ENCODE data around the gene PRR14L. TPM values are rescaled to one million over a fixed set of nuclear protein-coding genes. Genes with fewer than 3 reads are reported as not detected.
A peak's percentile ranks its signal among the peaks of the same experiment; 100 is the strongest.

The PRR14L gene
- total and polyA plus RNA-seq, 2 of the 13 experiments (the other 11 are each of a cell fraction or from before 2014, with no cell fraction given), result 6.6 to 16.5 TPM

DNA sequence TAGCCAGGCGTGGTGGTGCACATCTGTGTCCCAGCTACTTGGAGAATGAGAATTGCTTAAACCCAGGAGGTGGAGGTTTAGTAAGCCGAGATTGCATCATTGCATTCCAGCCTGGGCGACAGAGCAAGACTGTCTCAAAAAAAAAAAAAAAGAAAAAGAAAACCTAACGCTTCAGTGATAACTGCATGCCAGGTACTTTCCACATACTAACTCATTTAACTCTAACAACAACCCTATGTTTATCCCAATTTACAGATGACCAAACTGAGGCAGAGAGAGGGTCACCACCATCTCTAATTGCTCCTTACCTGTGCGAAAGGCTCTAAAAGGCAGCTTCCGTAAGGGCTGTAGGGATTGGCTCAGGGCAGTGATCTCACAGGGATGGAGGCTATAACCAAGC, 99.5 kb downstream of the PRR14L start (continued):
- TF ChIP-seq ZNF616 (CRISPR knock-in tag; IDR thresholded peaks at IDR 0.05; ENCODE audit: low read depth) (no peak), ZNF260 (CRISPR knock-in tag; IDR thresholded peaks at IDR 0.05; ENCODE audit: borderline replicate concordance, low read depth) (no peak), FOXP4 (CRISPR knock-in tag; IDR thresholded peaks at IDR 0.05) (no peak), TGIF2 (CRISPR knock-in tag; IDR thresholded peaks at IDR 0.05) (no peak), ZNF567 (CRISPR knock-in tag; IDR thresholded peaks at IDR 0.05; ENCODE audit: borderline replicate concordance) (no peak), MXI1 (IDR thresholded peaks at IDR 0.05; ENCODE audit: borderline replicate concordance, low read depth, low read length) (no peak), ZNF17 (CRISPR knock-in tag; IDR thresholded peaks at IDR 0.05) (no peak), PRDM10 (CRISPR knock-in tag; IDR thresholded peaks at IDR 0.05; ENCODE audit: low read depth) (no peak), CBX5 (CRISPR knock-in tag; IDR thresholded peaks at IDR 0.05; ENCODE audit: borderline replicate concordance) (no peak), CEBPB (IDR thresholded peaks at IDR 0.05; ENCODE audit: borderline replicate concordance, low read depth, low read length) (peak; percentile 62; the same call in 1 of the 2 replicates), ZNF256 (CRISPR knock-in tag; conservative IDR thresholded peaks at IDR 0.05) (no peak), ATAD3A (CRISPR knock-in tag; IDR thresholded peaks at IDR 0.05) (no peak), KDM1A (CRISPR knock-in tag; IDR thresholded peaks at IDR 0.05) (no peak), ZSCAN29 (CRISPR knock-in tag; conservative IDR thresholded peaks at IDR 0.05) (no peak), ZFP41 (CRISPR knock-in tag; IDR thresholded peaks at IDR 0.05; ENCODE audit: borderline replicate concordance) (no peak), ZFP62 (CRISPR knock-in tag; IDR thresholded peaks at IDR 0.05) (no peak), RAD51 (IDR thresholded peaks at IDR 0.05; ENCODE audit: borderline replicate concordance) (no peak), ATF4 (CRISPR knock-in tag; IDR thresholded peaks at IDR 0.05) (peak in 1 of 2 experiments; percentile 34; a peak in 1 of 4 replicates), ZNF619 (CRISPR knock-in tag; IDR thresholded peaks at IDR 0.05) (no peak), IRX3 (CRISPR knock-in tag; IDR thresholded peaks at IDR 0.05; ENCODE audit: borderline replicate concordance, low read depth) (no peak), CEBPG (CRISPR knock-in tag; IDR thresholded peaks at IDR 0.05) (peak; percentile 79), RCOR2 (CRISPR knock-in tag; IDR thresholded peaks at IDR 0.05) (no peak), ARID2 (CRISPR knock-in tag; IDR thresholded peaks at IDR 0.05; ENCODE audit: borderline replicate concordance) (no peak), ZBTB7B (CRISPR knock-in tag; IDR thresholded peaks at IDR 0.05) (no peak), SETDB1 (CRISPR knock-in tag; IDR thresholded peaks at IDR 0.05; ENCODE audit: borderline replicate concordance) (no peak)

Data from HepG2 (cell line).